K562 (cell line): ENCODE measurements around the gene RHBDF2. TPM values are rescaled to one million over a fixed set of nuclear protein-coding genes. Genes with fewer than 3 reads are reported as not detected.

Experiments used
- ATAC-seq: fragments of 200-7000 bp; cut with Tn5 transposase; 3 replicates; pipeline ENCODE4 v1.9.1; 2020; ENCODE audit warnings: moderate library complexity
- BruUV-seq: library from RNA; stranded (reverse); fragments of 400-500 nt; replicated peaks from 2 replicates; lab custom pipeline; 2021; lab: Mats Ljungman, UMichigan
- CTCF ChIA-PET: fragments of 300-600 bp; formaldehyde crosslinking; extraction: SDS; loops from one replicate; lab custom pipeline; 2021; ENCODE audit warnings: low intra/inter-chr PET ratio; lab: Yijun Ruan, JAX
- POLR2A ChIA-PET: fragments of 300-600, 350-650 bp; sonication (Branson Sonifier 250); formaldehyde crosslinking; extraction: SDS; loops from one replicate; lab custom pipeline; 2021; ENCODE audit warnings: antibody characterized with exemption, inconsistent platforms; lab: Yijun Ruan, JAX
- DNase-seq, 4 experiments: peaks; one replicate each; pipeline versions ENCODE4 v3.0.0 to v3.0.0-alpha.2; 2011 to 2018; ENCODE audit warnings: low spot score in 3 of 4, mixed read lengths in 3 of 4; ENCODE audit errors: extremely low read depth in 1 of 4
- FAIRE-seq: peaks from 2 replicates; lab custom pipeline; 2011; peaks lifted over from hg19 to GRCh38; lab: Jason Lieb, UNC
- H2AFZ ChIP-seq: 2 replicates; pipeline ENCODE4 v1.6.0; 2011; ENCODE audit warnings: low read depth, low read length, control low read depth, inconsistent platforms
- H3K27ac ChIP-seq: fragments of 200-600 bp; 3 replicates; pipeline ENCODE4 v1.8.0; 2011; ENCODE audit warnings: low read depth, mild to moderate bottlenecking, control low read depth, inconsistent platforms, low read length, moderate library complexity, mixed read lengths; ENCODE audit errors: extremely low read depth
- H3K27me3 ChIP-seq, 2 experiments: fragments of 300-600 bp in 1 of 2; 2 replicates in 1 of 2; 3 replicates in 1 of 2; pipeline versions ENCODE4 v1.6.0 to v1.8.0; 2011; ENCODE audit warnings: inconsistent platforms in 2 of 2, low read length in 2 of 2, mild to moderate bottlenecking in 1 of 2, mixed read lengths in 1 of 2, moderate library complexity in 1 of 2; ENCODE audit not compliant: control insufficient read depth in 2 of 2, insufficient read depth in 2 of 2
- H3K36me3 ChIP-seq: fragments of 300-600 bp; 3 replicates; pipeline ENCODE4 v1.8.0; 2011; ENCODE audit warnings: mild to moderate bottlenecking, low read length, inconsistent platforms; ENCODE audit not compliant: control insufficient read depth, insufficient read depth
- H3K4me1 ChIP-seq, 2 experiments: fragments of 200-600 bp in 1 of 2; replicated peaks in 1 of 2; 2 replicates in 1 of 2; 3 replicates in 1 of 2; pipeline versions ENCODE4 v1.5.1 to v1.8.0; 2011; ENCODE audit warnings: inconsistent platforms in 2 of 2, low read length in 2 of 2, mild to moderate bottlenecking in 1 of 2, mixed read lengths in 1 of 2, moderate library complexity in 1 of 2; ENCODE audit not compliant: control insufficient read depth in 2 of 2, insufficient read depth in 2 of 2
- H3K4me2 ChIP-seq: 2 replicates; pipeline ENCODE4 v1.6.1; 2011; ENCODE audit warnings: low read length, control low read depth, inconsistent platforms, mixed read lengths; ENCODE audit not compliant: insufficient read depth
- H3K4me3 ChIP-seq: fragments of 200-600 bp; sonication (generic), shearing (Covaris generic); 2 replicates; pipeline ENCODE4 v1.5.1; 2016; ENCODE audit warnings: control low read depth, inconsistent platforms
- H3K79me2 ChIP-seq: fragments of 200-600 bp; 3 replicates; pipeline ENCODE4 v1.8.0; 2011; ENCODE audit warnings: low read length, inconsistent platforms; ENCODE audit not compliant: control insufficient read depth, insufficient read depth
- H3K9ac ChIP-seq, 2 experiments: 2 replicates each; pipeline versions ENCODE4 v1.6.0 to v1.6.1; 2011; ENCODE audit warnings: low read depth in 2 of 2, low read length in 2 of 2, control low read depth in 1 of 2, inconsistent platforms in 1 of 2, mild to moderate bottlenecking in 1 of 2, mixed read lengths in 1 of 2; ENCODE audit not compliant: insufficient read depth in 1 of 2
- H3K9me1 ChIP-seq: one replicate; pipeline ENCODE4 v1.6.0; 2011; ENCODE audit warnings: inconsistent platforms, mild to moderate bottlenecking, low read length, moderate library complexity; ENCODE audit not compliant: control insufficient read depth, insufficient read depth
- H3K9me3 ChIP-seq: replicated peaks from 2 replicates; pipeline ENCODE4 v1.5.1; 2011; ENCODE audit warnings: low read depth, low read length, inconsistent platforms; ENCODE audit not compliant: control insufficient read depth, insufficient read depth
- H4K20me1 ChIP-seq: replicated peaks from 2 replicates; pipeline ENCODE4 v1.6.1; 2011; ENCODE audit warnings: low read length, inconsistent platforms, mixed read lengths; ENCODE audit not compliant: control insufficient read depth, insufficient read depth
- BRF2 ChIP-seq: IDR thresholded peaks from 3 replicates; pipeline ENCODE4 v1.6.1; 2011; ENCODE audit warnings: borderline replicate concordance, mild to moderate bottlenecking; ENCODE audit not compliant: insufficient read length, insufficient read depth
- CREM ChIP-seq: IDR thresholded peaks from 2 replicates; pipeline ENCODE4 v1.6.1; 2014; ENCODE audit warnings: antibody characterized with exemption, low read depth
- DEAF1 ChIP-seq: fragments of 450-650 bp; formaldehyde crosslinking; IDR thresholded peaks from 2 replicates; pipeline ENCODE4 v1.4.0; 2020; ENCODE audit warnings: mild to moderate bottlenecking, moderate library complexity
- KDM1A ChIP-seq, 2 experiments: fragments of 450-650 bp; IDR thresholded peaks; 2 replicates each; pipeline ENCODE4 v1.6.1; 2016; ENCODE audit warnings: mild to moderate bottlenecking in 2 of 2
- NFE2 ChIP-seq: IDR thresholded peaks from 2 replicates; pipeline ENCODE4 v1.6.1; 2014; ENCODE audit warnings: antibody characterized with exemption, low read depth
- RB1 ChIP-seq: fragments of 450-650 bp; IDR thresholded peaks from 2 replicates; pipeline ENCODE4 v1.6.1; 2017; ENCODE audit warnings: low read depth, mild to moderate bottlenecking
- RCOR1 ChIP-seq, 2 experiments: IDR thresholded peaks; 2 replicates each; pipeline ENCODE4 v1.6.1; 2012; ENCODE audit warnings: low read depth in 2 of 2, low read length in 2 of 2, borderline replicate concordance in 1 of 2, improper control_type of control experiment in 1 of 2
- STAG1 ChIP-seq: sonication (generic); formaldehyde crosslinking; IDR thresholded peaks from 2 replicates; pipeline ENCODE4 v1.5.0; 2020; ENCODE audit warnings: missing genetic modification reagents, borderline replicate concordance
- TAF7 ChIP-seq: fragments of 450-650 bp; IDR thresholded peaks from 2 replicates; pipeline ENCODE4 v1.6.1; 2016; ENCODE audit warnings: missing genetic modification characterization, missing compliant biosample characterization
- TGIF2 ChIP-seq: sonication (generic); formaldehyde crosslinking; IDR thresholded peaks from 2 replicates; pipeline ENCODE4 v1.8.1; 2022; ENCODE audit warnings: mild to moderate bottlenecking, missing genetic modification reagents, moderate library complexity
- ZEB2 ChIP-seq: fragments of 450-650 bp; IDR thresholded peaks from 2 replicates; pipeline ENCODE4 v1.6.1; 2016
- ZNF561 ChIP-seq: fragments of 450-650 bp; formaldehyde crosslinking; conservative IDR thresholded peaks from 2 replicates; pipeline ENCODE4 v1.4.0; 2020; ENCODE audit warnings: mild to moderate bottlenecking, moderate library complexity
- WGBS: fragments of 100-300 bp; shearing (Covaris generic); methylation state at CpG from one replicate; pipeline ENCODE4 v1.1.6; 2016; ENCODE audit warnings: low coverage, mixed read lengths; ENCODE audit not compliant: insufficient coverage; ENCODE audit errors: missing lambda C conversion rate; 5-methylcytosine and 5-hydroxymethylcytosine counted together
- in situ Hi-C: fragments of 300-500 bp; cut with MboI; formaldehyde crosslinking; loops from 4 replicates; pipeline ENCODE4 v1.15.0; 2018; ENCODE audit warnings: inconsistent platforms, mixed read lengths
- intact Hi-C: fragments of 100-400 bp; cut with micrococcal nuclease; formaldehyde crosslinking; loops from 2 replicates; pipeline ENCODE4 v1.14.2; 2022
- polyA plus RNA-seq, 8 experiments: library from polyadenylated mRNA; depleted of rRNA in 4 of 8; stranded (reverse) in 5 of 8; unstranded in 3 of 8; fragments of >200 nt; fragmentation: Nextera tagmentation in 2 of 8; fragmentation: Illumina TruSeq in 1 of 8; extraction: Ambion mirVana in 2 of 8; extraction: Trizol in 1 of 8; gene quantifications; 2 replicates each; pipeline versions ENCODE4 v1.2.1 to v1.2.3, GENCODE V29; 2011 to 2014; ENCODE audit warnings: inconsistent platforms in 1 of 8, missing spikeins in 1 of 8
- total RNA-seq, 7 experiments: library from RNA; depleted of rRNA in 6 of 7; stranded (reverse); fragments of >200 nt in 6 of 7; fragmentation: Illumina TruSeq in 2 of 7; extraction: Trizol in 2 of 7; gene quantifications; 2 replicates each; pipeline versions ENCODE4 v1.2.1 to v1.2.3, GENCODE V29; 2011 to 2021; ENCODE audit warnings: low replicate concordance in 1 of 7
- TF ChIP-seq, protein P1 (sequence below), 3 experiments: IDR thresholded peaks in 2 of 3; conservative IDR thresholded peaks in 1 of 3; 2 replicates each; pipeline ENCODE4 v1.5.1; 2011 to 2012; ENCODE audit warnings: low read length in 3 of 3, mild to moderate bottlenecking in 3 of 3, control low read depth in 2 of 3, improper control_type of control experiment in 1 of 3, inconsistent platforms in 1 of 3, low read depth in 1 of 3, mixed read lengths in 1 of 3, moderate library complexity in 1 of 3; ENCODE audit not compliant: insufficient read depth in 2 of 3
- TF ChIP-seq, protein P2 (sequence below): sonication (generic); formaldehyde crosslinking; IDR thresholded peaks from 2 replicates; pipeline ENCODE4 v1.8.0; 2022; ENCODE audit warnings: missing genetic modification reagents, mild to moderate bottlenecking, moderate library complexity, borderline replicate concordance
- TF ChIP-seq, protein P3 (sequence below): sonication (generic); formaldehyde crosslinking; IDR thresholded peaks from 2 replicates; pipeline ENCODE4 v1.8.1; 2023; ENCODE audit warnings: mild to moderate bottlenecking, missing genetic modification reagents, moderate library complexity

The RHBDF2 gene
- total and polyA plus RNA-seq, 9 of the 15 experiments (the other 6 are each of a cell fraction or from before 2014, with no cell fraction given), result 0.04 to 2.8 (median 1.1) TPM

DNA sequence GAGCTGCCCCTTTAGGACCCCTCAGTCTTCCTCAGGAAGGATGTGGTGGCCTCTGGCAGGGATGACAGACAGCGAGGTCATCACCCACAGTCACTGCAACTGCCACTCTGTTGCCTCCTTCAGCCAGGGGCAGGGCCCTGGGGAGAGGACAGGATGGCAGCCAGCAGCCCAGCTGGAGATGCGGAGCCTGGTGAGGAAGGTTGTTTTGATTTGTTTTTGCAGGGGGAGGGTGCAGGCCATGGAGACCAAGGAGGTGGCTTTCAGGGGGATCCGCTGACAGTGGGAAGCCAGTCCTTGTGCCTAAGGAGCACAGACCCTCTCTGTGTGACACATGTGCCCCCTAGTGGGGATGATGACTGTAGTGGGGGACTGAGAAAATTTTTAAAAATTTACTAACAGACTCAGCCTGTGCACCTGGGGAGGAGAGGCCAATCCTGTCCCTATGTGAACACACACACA is 46.0 kb upstream of the RHBDF2 start:
- BruUV-seq, result no TSS peak
- POLR2A ChIA-PET, result interaction anchor here (0.7 to 2.5 kb wide), 5 partner anchors 11 to 143 kb away, joined by 3 to 12 read pairs (median 3); a partner anchor contains a TSS
- Histone ChIP-seq H3K79me2 (no peaks in the 10 kb centered on the region), H3K9me3 (no peaks in the 10 kb centered on the region), H3K9ac (peak overlapping the region in 1 of 2 experiments; percentile 67; a peak in 1 of 4 replicates), H3K4me3 (no peak overlapping the region), H3K27ac (no peak overlapping the region), H3K4me2 (no peak overlapping the region), H3K9me1 (no peaks in the 10 kb centered on the region), H4K20me1 (no peaks in the 10 kb centered on the region), H3K27me3 (no peaks in the 10 kb centered on the region), H3K36me3 (no peaks in the 10 kb centered on the region), H3K4me1 (peaks cover 0 to 39% of the 10 kb centered on the region in 2 experiments; a peak in 3 of 5 replicates), H2AFZ (no peak overlapping the region)
- peak; percentile 94 for ATAC-seq
- in situ Hi-C loops (no loop called here), intact Hi-C loops (loop anchor here (1.0 to 5.0 kb wide), 3 partner anchors 19 to 40 kb away; no protein-coding TSS in a partner anchor)
- FAIRE-seq, result peak; percentile 82
- 21% methylated on average over 3 of the region's 3 CpGs for WGBS
- peak; percentile 70 to 82 (median 74) for DNase-seq
- CTCF ChIA-PET, result interaction anchor here (0.6 to 2.1 kb wide), 4 partner anchors 24 to 81 kb away, joined by 3 to 24 read pairs (median 6); no protein-coding TSS in a partner anchor
- TF ChIP-seq STAG1 (CRISPR knock-in tag) (peak; percentile 47; the same call in 1 of the 2 replicates), TAF7 (no peak), KDM1A (IDR thresholded peaks at IDR 0.05) (no peak), RB1 (peak; percentile 21; the same call in 1 of the 2 replicates), NFE2 (no peak), BRF2 (no peak), RCOR1 (IDR thresholded peaks at IDR 0.05; ENCODE audit: borderline replicate concordance in 1 of 2, low read depth in 2 of 2, low read length in 2 of 2) (0 out of 4 replicates have a peak, but pooled peaks of 1 of the 2 experiments have one; percentile 12), ZEB2 (no peak), CREM (peak; percentile 61; the same call in 1 of the 2 replicates), ZNF561 (no peak), DEAF1 (peak; percentile 62), TGIF2 (CRISPR knock-in tag) (no peak)
- TF ChIP-seq, protein P1, sequence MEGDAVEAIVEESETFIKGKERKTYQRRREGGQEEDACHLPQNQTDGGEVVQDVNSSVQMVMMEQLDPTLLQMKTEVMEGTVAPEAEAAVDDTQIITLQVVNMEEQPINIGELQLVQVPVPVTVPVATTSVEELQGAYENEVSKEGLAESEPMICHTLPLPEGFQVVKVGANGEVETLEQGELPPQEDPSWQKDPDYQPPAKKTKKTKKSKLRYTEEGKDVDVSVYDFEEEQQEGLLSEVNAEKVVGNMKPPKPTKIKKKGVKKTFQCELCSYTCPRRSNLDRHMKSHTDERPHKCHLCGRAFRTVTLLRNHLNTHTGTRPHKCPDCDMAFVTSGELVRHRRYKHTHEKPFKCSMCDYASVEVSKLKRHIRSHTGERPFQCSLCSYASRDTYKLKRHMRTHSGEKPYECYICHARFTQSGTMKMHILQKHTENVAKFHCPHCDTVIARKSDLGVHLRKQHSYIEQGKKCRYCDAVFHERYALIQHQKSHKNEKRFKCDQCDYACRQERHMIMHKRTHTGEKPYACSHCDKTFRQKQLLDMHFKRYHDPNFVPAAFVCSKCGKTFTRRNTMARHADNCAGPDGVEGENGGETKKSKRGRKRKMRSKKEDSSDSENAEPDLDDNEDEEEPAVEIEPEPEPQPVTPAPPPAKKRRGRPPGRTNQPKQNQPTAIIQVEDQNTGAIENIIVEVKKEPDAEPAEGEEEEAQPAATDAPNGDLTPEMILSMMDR (IDR thresholded peaks at IDR 0.05 in 2 of 3, conservative IDR thresholded peaks at IDR 0.05 in 1 of 3; ENCODE audit: insufficient read depth in 2 of 3, low read depth in 1 of 3, low read length in 3 of 3), result peak; percentile 84 to 88 (median 86)
- TF ChIP-seq, protein P2, sequence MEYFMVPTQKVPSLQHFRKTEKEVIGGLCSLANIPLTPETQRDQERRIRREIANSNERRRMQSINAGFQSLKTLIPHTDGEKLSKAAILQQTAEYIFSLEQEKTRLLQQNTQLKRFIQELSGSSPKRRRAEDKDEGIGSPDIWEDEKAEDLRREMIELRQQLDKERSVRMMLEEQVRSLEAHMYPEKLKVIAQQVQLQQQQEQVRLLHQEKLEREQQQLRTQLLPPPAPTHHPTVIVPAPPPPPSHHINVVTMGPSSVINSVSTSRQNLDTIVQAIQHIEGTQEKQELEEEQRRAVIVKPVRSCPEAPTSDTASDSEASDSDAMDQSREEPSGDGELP (CRISPR knock-in tag), result no peak; the same call in 1 of the 2 replicates
- TF ChIP-seq, protein P3, sequence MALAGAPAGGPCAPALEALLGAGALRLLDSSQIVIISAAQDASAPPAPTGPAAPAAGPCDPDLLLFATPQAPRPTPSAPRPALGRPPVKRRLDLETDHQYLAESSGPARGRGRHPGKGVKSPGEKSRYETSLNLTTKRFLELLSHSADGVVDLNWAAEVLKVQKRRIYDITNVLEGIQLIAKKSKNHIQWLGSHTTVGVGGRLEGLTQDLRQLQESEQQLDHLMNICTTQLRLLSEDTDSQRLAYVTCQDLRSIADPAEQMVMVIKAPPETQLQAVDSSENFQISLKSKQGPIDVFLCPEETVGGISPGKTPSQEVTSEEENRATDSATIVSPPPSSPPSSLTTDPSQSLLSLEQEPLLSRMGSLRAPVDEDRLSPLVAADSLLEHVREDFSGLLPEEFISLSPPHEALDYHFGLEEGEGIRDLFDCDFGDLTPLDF (CRISPR knock-in tag), result no peak
